Neural cell (in vitro differentiated cells): ENCODE results near the gene MAN2A2. TPM values are rescaled to one million over a fixed set of nuclear protein-coding genes. Genes with fewer than 3 reads are reported as not detected.

Source experiments
- H2AFZ ChIP-seq: fragments of 200-600, 300-800 bp; sonication (generic), shearing (Covaris generic); 2 replicates; pipeline ENCODE4 v1.6.0; 2014; ENCODE audit warnings: low read depth, mild to moderate bottlenecking, antibody characterized with exemption, low read length, moderate library complexity
- H3F3A ChIP-seq: fragments of 200-600 bp; shearing (Covaris generic); 2 replicates; pipeline ENCODE4 v1.6.1; 2016; ENCODE audit warnings: mild to moderate bottlenecking, moderate library complexity, mixed read lengths, antibody characterized with exemption, low read length; ENCODE audit not compliant: insufficient read depth, poor library complexity, severe bottlenecking
- H3K27ac ChIP-seq: fragments of 200-600, 300-800 bp; sonication (generic), shearing (Covaris generic); 2 replicates; pipeline ENCODE4 v1.5.1; 2014; ENCODE audit warnings: mild to moderate bottlenecking, low read length, moderate library complexity
- H3K27me3 ChIP-seq: fragments of 300-800, 200-600 bp; sonication (generic), shearing (Covaris generic); 2 replicates; pipeline ENCODE4 v1.6.0; 2014; ENCODE audit warnings: mild to moderate bottlenecking, low read depth, low read length, moderate library complexity; ENCODE audit not compliant: insufficient read depth
- H3K36me3 ChIP-seq: fragments of 300-800, 200-600 bp; sonication (generic), shearing (Covaris generic); 2 replicates; pipeline ENCODE4 v1.5.1; 2014; ENCODE audit warnings: mild to moderate bottlenecking, antibody characterized with exemption, low read length, moderate library complexity; ENCODE audit not compliant: insufficient read depth
- H3K4me2 ChIP-seq: fragments of 300-800, 200-600 bp; sonication (generic), shearing (Covaris generic); 2 replicates; pipeline ENCODE4 v1.6.0; 2014; ENCODE audit warnings: mild to moderate bottlenecking, low read length
- H3K4me3 ChIP-seq: fragments of 300-800, 200-600 bp; sonication (generic), shearing (Covaris generic); 2 replicates; pipeline ENCODE4 v1.5.1; 2014; ENCODE audit warnings: mild to moderate bottlenecking, low read length, moderate library complexity
- H3K79me2 ChIP-seq: fragments of 200-600 bp; shearing (Covaris generic); replicated peaks from 2 replicates; pipeline ENCODE4 v1.6.0; 2014; ENCODE audit warnings: mild to moderate bottlenecking, low read length, moderate library complexity; ENCODE audit not compliant: insufficient read depth
- H3K9ac ChIP-seq: fragments of 300-800, 200-600 bp; sonication (generic), shearing (Covaris generic); 2 replicates; pipeline ENCODE4 v1.6.1; 2016; ENCODE audit warnings: mild to moderate bottlenecking, low read length, mixed read lengths
- H3K9me2 ChIP-seq: fragments of 200-600 bp; shearing (Covaris generic); 2 replicates; pipeline ENCODE4 v1.6.1; 2016; ENCODE audit warnings: mild to moderate bottlenecking, low read length, mixed read lengths; ENCODE audit not compliant: insufficient read depth
- H3K9me3 ChIP-seq: fragments of 200-600, 300-800 bp; sonication (generic), shearing (Covaris generic); 2 replicates; pipeline ENCODE4 v1.6.1; 2016; ENCODE audit warnings: mild to moderate bottlenecking, mixed run types, low read length, moderate library complexity, mixed read lengths
- H4K20me1 ChIP-seq: fragments of 200-600 bp; shearing (Covaris generic); 2 replicates; pipeline ENCODE4 v1.6.1; 2016; ENCODE audit warnings: mild to moderate bottlenecking, mixed run types; ENCODE audit not compliant: insufficient read depth
- CTCF ChIP-seq: fragments of 450-650 bp; IDR thresholded peaks from 2 replicates; pipeline ENCODE4 v1.5.1; 2014; ENCODE audit warnings: antibody characterized with exemption, mild to moderate bottlenecking, moderate library complexity; ENCODE audit not compliant: poor library complexity, severe bottlenecking
- EP300 ChIP-seq: fragments of 450-650 bp; conservative IDR thresholded peaks from 2 replicates; pipeline ENCODE4 v1.6.1; 2014; ENCODE audit warnings: antibody characterized with exemption, mild to moderate bottlenecking, moderate library complexity; ENCODE audit not compliant: poor library complexity, severe bottlenecking
- EZH2 ChIP-seq: fragments of 200-600, 300-800 bp; shearing (Covaris generic), sonication (generic); IDR thresholded peaks from 2 replicates; pipeline ENCODE4 v1.6.1; 2014; ENCODE audit warnings: antibody characterized with exemption, low read length, borderline replicate concordance, mild to moderate bottlenecking; ENCODE audit not compliant: insufficient read depth, poor library complexity, severe bottlenecking
- MXI1 ChIP-seq: fragments of 450-650 bp; conservative IDR thresholded peaks from 2 replicates; pipeline ENCODE4 v1.6.1; 2014; ENCODE audit warnings: antibody characterized with exemption, mild to moderate bottlenecking; ENCODE audit not compliant: poor library complexity, severe bottlenecking
- POLR2AphosphoS5 ChIP-seq: IDR thresholded peaks from 2 replicates; pipeline ENCODE4 v1.6.1; 2012
- RAD21 ChIP-seq: fragments of 450-650 bp; conservative IDR thresholded peaks from 2 replicates; pipeline ENCODE4 v1.6.1; 2014; ENCODE audit warnings: antibody characterized with exemption, mild to moderate bottlenecking, moderate library complexity
- REST ChIP-seq: IDR thresholded peaks from 2 replicates; pipeline ENCODE4 v1.6.1; 2012; ENCODE audit warnings: borderline replicate concordance
- SMC3 ChIP-seq: fragments of 450-650 bp; conservative IDR thresholded peaks from 2 replicates; pipeline ENCODE4 v1.6.1; 2014; ENCODE audit warnings: antibody characterized with exemption, mild to moderate bottlenecking, moderate library complexity; ENCODE audit not compliant: poor library complexity
- TAF1 ChIP-seq: IDR thresholded peaks from 2 replicates; pipeline ENCODE4 v1.6.1; 2012; ENCODE audit warnings: low read depth
- polyA plus RNA-seq: library from polyadenylated mRNA; depleted of rRNA; stranded (reverse); fragments of >200 nt; gene quantifications from 2 replicates; pipeline ENCODE4 v1.2.3, GENCODE V29; 2014

MAN2A2 gene
- polyA plus RNA-seq, 1 donor from 2014 or later: 59.8 TPM

- Histone ChIP-seq H3K9me3 (no peaks in the 10 kb centered on the region), H3K27me3 (peaks cover 15% of the 10 kb centered on the region), H3K4me2 (no peak overlapping the region), H3F3A (no peaks in the 10 kb centered on the region), H3K36me3 (no peaks in the 10 kb centered on the region), H3K4me3 (peak overlapping the region; percentile 87), H3K27ac (no peak overlapping the region), H2AFZ (no peak overlapping the region), H3K9me2 (no peaks in the 10 kb centered on the region), H4K20me1 (no peaks in the 10 kb centered on the region), H3K79me2 (no peaks in the 10 kb centered on the region), H3K9ac (no peak overlapping the region)
- TF ChIP-seq MXI1: no peak
- no peak for TF ChIP-seq TAF1
- no peak for TF ChIP-seq POLR2AphosphoS5
- no peak for TF ChIP-seq EP300
- TF ChIP-seq RAD21: no peak
- TF ChIP-seq SMC3: no peak
- no peak for TF ChIP-seq EZH2
- no peak for TF ChIP-seq CTCF
- no peak for TF ChIP-seq REST
Observed at GRCh38 chr15:90955624-90956273, 52.6 kb downstream of the MAN2A2 start.

- peak overlapping the region; percentile 62 for H3K9ac ChIP-seq
- peak; percentile 68 for TF ChIP-seq RAD21
- TF ChIP-seq SMC3: peak; percentile 84
- TF ChIP-seq EZH2: no peak
- TF ChIP-seq EP300: no peak
- peak; percentile 18 for TF ChIP-seq POLR2AphosphoS5
- peak; percentile 90 for TF ChIP-seq CTCF
- H3K4me3 ChIP-seq: peak overlapping the region; percentile 65
- H4K20me1 ChIP-seq: no peaks in the 10 kb centered on the region
- H3K36me3 ChIP-seq: no peaks in the 10 kb centered on the region
- no peaks in the 10 kb centered on the region for H3K9me3 ChIP-seq
- peak overlapping the region; percentile 39 for H3K4me2 ChIP-seq
- peaks cover 15% of the 10 kb centered on the region for H3K27me3 ChIP-seq
- H2AFZ ChIP-seq: no peak overlapping the region
- H3F3A ChIP-seq: no peaks in the 10 kb centered on the region
- H3K9me2 ChIP-seq: no peaks in the 10 kb centered on the region
- H3K27ac ChIP-seq: no peak overlapping the region
- H3K79me2 ChIP-seq: no peaks in the 10 kb centered on the region
Observed at GRCh38 chr15:90956274-90957030, 53.4 kb downstream of the MAN2A2 start.
